Glutamatergic neuron (in vitro differentiated cells): ENCODE results near the gene CXXC5. TPM values are rescaled to one million over a fixed set of nuclear protein-coding genes. Genes with fewer than 3 reads are reported as not detected.

Experiments
- DNase-seq: peaks from one replicate; pipeline ENCODE4 v3.0.0; 2022
- H3K27ac Mint-ChIP-seq: one replicate; pipeline ENCODE4 v1.8.0; 2020; ENCODE audit warnings: mild to moderate bottlenecking, mixed read lengths, inconsistent platforms; ENCODE audit not compliant: unreplicated experiment
- H3K27me3 Mint-ChIP-seq: one replicate; pipeline ENCODE4 v1.8.0; 2020; ENCODE audit warnings: mild to moderate bottlenecking, moderate library complexity, mixed read lengths, inconsistent platforms; ENCODE audit not compliant: unreplicated experiment
- H3K36me3 Mint-ChIP-seq: one replicate; pipeline ENCODE4 v1.8.0; 2020; ENCODE audit warnings: mild to moderate bottlenecking, mixed read lengths, inconsistent platforms; ENCODE audit not compliant: unreplicated experiment
- H3K4me1 Mint-ChIP-seq: one replicate; pipeline ENCODE4 v1.8.0; 2020; ENCODE audit warnings: mild to moderate bottlenecking, low read depth, mixed read lengths, inconsistent platforms; ENCODE audit not compliant: unreplicated experiment
- H3K4me3 Mint-ChIP-seq: one replicate; pipeline ENCODE4 v1.8.0; 2020; ENCODE audit warnings: mild to moderate bottlenecking, mixed read lengths, inconsistent platforms; ENCODE audit not compliant: unreplicated experiment
- H3K9me3 Mint-ChIP-seq: one replicate; pipeline ENCODE4 v1.8.0; 2020; ENCODE audit warnings: mild to moderate bottlenecking, moderate library complexity, mixed read lengths, inconsistent platforms; ENCODE audit not compliant: unreplicated experiment
- CTCF ChIP-seq: fragments of 200-600 bp; sonication (generic); IDR thresholded peaks from one replicate; pipeline ENCODE4 v1.5.0; 2021; ENCODE audit not compliant: partially characterized antibody, unreplicated experiment
- total RNA-seq: library from RNA; stranded (reverse); fragmentation: NEBNext Ultra II Directional; extraction: Animal tissue kit (Norgen Biotek cat#: 25700); gene quantifications from one replicate; pipeline ENCODE4 v1.2.1, GENCODE V29; 2021; ENCODE audit not compliant: unreplicated experiment

CXXC5 gene
- total RNA-seq, 1 donor from 2014 or later: 130 TPM

GRCh38 chr5:139663207-139664085 lies 15.3 kb downstream of the CXXC5 start:
- Mint-ChIP-seq H3K36me3 (no peaks in the 10 kb centered on the region), H3K9me3 (peaks cover 12% of the 10 kb centered on the region), H3K27me3 (peaks cover 14% of the 10 kb centered on the region), H3K4me3 (no peak overlapping the region), H3K4me1 (peaks cover 29% of the 10 kb centered on the region), H3K27ac (peak overlapping the region; percentile 64)
- no peak for TF ChIP-seq CTCF
- no peak for DNase-seq

DNA sequence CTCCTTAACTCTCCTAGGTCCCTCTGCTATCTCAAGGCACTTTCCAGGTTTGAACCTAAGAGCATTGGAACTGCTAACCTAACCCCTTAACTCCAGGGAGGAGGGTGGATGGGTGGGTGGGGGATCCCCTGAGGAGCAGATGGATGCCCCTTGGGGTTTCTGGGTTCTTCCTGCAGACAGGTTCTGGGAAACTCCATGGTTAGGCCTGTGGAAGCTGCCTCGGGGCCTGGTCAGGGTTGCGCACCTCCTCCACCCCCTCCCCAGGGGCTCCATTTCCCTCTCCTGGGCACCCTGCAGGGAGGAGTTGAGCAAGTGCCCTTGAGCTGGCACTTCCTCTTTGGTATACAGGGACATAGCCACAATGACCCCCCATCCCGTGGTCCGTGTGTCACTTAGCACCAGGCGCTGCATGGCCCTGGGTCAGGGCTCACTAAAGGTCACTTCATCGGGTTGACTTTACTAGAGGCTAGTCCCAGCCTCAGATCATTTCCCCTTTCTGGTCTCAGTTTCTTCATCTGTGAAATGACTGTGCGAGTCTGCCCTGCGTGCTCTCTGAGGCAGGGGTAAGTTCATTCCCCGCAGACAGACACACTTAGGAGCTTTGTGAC lies 16.0 kb downstream of the CXXC5 start:
- no peak for TF ChIP-seq CTCF
- no peak overlapping the region for H3K4me3 Mint-ChIP-seq
- H3K9me3 Mint-ChIP-seq: peaks cover 10% of the 10 kb centered on the region
- DNase-seq: no peak
- no peaks in the 10 kb centered on the region for H3K36me3 Mint-ChIP-seq
- H3K27ac Mint-ChIP-seq: no peak overlapping the region
- H3K4me1 Mint-ChIP-seq: peaks cover 30% of the 10 kb centered on the region
- H3K27me3 Mint-ChIP-seq: peaks cover 11% of the 10 kb centered on the region

- Mint-ChIP-seq H3K9me3 (peaks cover 10% of the 10 kb centered on the region), H3K4me1 (peaks cover 33% of the 10 kb centered on the region), H3K27ac (no peak overlapping the region), H3K36me3 (no peaks in the 10 kb centered on the region), H3K27me3 (peaks cover 11% of the 10 kb centered on the region), H3K4me3 (no peak overlapping the region)
- no peak for TF ChIP-seq CTCF
- DNase-seq: no peak
Measured at GRCh38 chr5:139664727-139665351, 16.7 kb downstream of the CXXC5 start.

DNA sequence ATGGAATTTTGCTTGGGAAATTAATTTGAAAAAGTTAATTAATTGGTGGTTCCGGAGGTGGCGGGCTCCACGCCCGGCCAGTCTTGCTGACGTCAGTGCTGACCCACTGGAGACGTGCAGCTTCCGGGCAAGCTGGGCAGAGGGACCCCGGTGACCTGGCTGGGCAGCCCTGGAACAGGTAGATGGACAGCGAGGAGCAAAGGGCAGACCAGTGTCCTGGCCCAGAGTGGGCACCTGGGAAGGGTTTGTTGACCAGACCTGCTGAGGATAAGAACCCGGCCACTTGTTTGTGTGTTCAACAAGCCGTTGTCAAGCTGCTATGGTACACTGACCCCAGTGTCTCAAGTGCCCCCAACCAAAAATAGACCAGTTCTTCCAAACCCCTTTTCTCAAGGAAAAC lies 17.5 kb downstream of the CXXC5 start:
- Mint-ChIP-seq H3K4me1 (peaks cover 36% of the 10 kb centered on the region), H3K27me3 (peaks cover 11% of the 10 kb centered on the region), H3K36me3 (no peaks in the 10 kb centered on the region), H3K4me3 (no peak overlapping the region), H3K9me3 (peaks cover 10% of the 10 kb centered on the region), H3K27ac (no peak overlapping the region)
- no peak for TF ChIP-seq CTCF
- no peak for DNase-seq
